Vagina (tissue), 2 donors: Measurements from ENCODE around the gene ACMSD.

Source experiments
- POLR2A ChIP-seq, 2 donors: fragments of 450-650 bp; IDR thresholded peaks; one replicate each; pipeline ENCODE4 v1.6.1; 2017; ENCODE audit warnings: antibody characterized with exemption in 2 of 2, mild to moderate bottlenecking in 2 of 2, moderate library complexity in 2 of 2
- POLR2AphosphoS5 ChIP-seq, 2 donors: sonication (generic); formaldehyde crosslinking; IDR thresholded peaks; one replicate each; pipeline ENCODE4 v1.9.0; 2017; ENCODE audit warnings: antibody characterized with exemption in 2 of 2, mild to moderate bottlenecking in 2 of 2, low read depth in 1 of 2; ENCODE audit not compliant: insufficient read depth in 1 of 2
- TF ChIP-seq, protein P1 (sequence below), 3 experiments: fragments of 450-650 bp in 2 of 3; fragments of 200-600 bp in 1 of 3; sonication (generic) in 1 of 3; IDR thresholded peaks; one replicate each; pipeline ENCODE4 v1.5.1; 2017 to 2019; ENCODE audit warnings: antibody characterized with exemption in 3 of 3, mild to moderate bottlenecking in 2 of 3, moderate library complexity in 2 of 3

DNA sequence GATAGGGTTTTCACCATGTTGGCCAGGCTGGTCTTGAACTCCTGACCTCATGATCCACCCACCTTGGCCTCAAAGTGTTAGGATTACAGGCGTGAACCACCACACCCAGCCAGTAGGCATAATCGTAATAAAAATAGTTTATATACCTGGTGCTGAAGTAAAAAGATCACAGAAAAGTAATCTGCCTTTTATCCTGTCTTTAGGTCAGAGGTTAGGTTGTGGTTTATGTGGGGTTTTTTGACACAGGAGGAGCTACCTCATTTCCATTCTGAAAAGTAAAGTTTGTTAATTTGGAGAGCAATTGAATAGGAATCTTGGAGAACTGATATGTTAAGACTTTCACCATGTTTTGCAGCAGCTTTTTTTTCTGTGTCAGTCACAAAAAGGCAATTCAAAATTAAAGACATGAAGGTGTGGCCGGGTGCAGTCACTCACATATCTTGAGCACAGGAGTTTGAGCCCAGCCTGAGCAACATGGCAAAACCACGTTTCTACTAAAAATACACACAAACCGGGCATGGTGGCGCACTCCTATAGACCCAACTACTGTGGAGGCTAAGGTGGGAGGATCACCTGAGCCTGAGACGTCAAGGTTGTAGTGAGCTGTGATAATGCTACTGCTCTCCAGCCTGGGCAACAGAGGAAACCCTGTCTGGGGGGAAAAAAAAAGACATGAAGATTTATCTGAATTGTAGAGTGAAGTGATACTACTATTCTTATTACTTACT, 111.7 kb downstream of the ACMSD start:
- TF ChIP-seq, protein P1, sequence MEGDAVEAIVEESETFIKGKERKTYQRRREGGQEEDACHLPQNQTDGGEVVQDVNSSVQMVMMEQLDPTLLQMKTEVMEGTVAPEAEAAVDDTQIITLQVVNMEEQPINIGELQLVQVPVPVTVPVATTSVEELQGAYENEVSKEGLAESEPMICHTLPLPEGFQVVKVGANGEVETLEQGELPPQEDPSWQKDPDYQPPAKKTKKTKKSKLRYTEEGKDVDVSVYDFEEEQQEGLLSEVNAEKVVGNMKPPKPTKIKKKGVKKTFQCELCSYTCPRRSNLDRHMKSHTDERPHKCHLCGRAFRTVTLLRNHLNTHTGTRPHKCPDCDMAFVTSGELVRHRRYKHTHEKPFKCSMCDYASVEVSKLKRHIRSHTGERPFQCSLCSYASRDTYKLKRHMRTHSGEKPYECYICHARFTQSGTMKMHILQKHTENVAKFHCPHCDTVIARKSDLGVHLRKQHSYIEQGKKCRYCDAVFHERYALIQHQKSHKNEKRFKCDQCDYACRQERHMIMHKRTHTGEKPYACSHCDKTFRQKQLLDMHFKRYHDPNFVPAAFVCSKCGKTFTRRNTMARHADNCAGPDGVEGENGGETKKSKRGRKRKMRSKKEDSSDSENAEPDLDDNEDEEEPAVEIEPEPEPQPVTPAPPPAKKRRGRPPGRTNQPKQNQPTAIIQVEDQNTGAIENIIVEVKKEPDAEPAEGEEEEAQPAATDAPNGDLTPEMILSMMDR (IDR thresholded peaks at IDR 0.05), result no peak
- TF ChIP-seq POLR2A (IDR thresholded peaks at IDR 0.05), result no peak
- TF ChIP-seq POLR2AphosphoS5 (IDR thresholded peaks at IDR 0.05; ENCODE audit: insufficient read depth in 1 of 2, low read depth in 1 of 2), result no peak
